WTC11 (cell line): ENCODE data around the gene KCTD20.

ENCODE experiments used
- ATF3 ChIP-seq: sonication (generic); formaldehyde crosslinking; conservative IDR thresholded peaks from 2 replicates; pipeline ENCODE4 v1.8.1; 2022; ENCODE audit warnings: mild to moderate bottlenecking, missing genetic modification reagents
- ESRRA ChIP-seq: sonication (generic); formaldehyde crosslinking; IDR thresholded peaks from 2 replicates; pipeline ENCODE4 v1.8.1; 2022; ENCODE audit warnings: mild to moderate bottlenecking, missing genetic modification reagents, borderline replicate concordance
- TEAD4 ChIP-seq: sonication (generic); formaldehyde crosslinking; IDR thresholded peaks from 2 replicates; pipeline ENCODE4 v1.8.0; 2022; ENCODE audit warnings: mild to moderate bottlenecking, missing genetic modification reagents
- ZSCAN18 ChIP-seq: fragments of 250-450 bp; sonication (Bioruptor Pico); IDR thresholded peaks from 2 replicates; pipeline ENCODE4 v2.1.2; 2022; ENCODE audit warnings: mild to moderate bottlenecking, moderate library complexity
- TF ChIP-seq, protein P1 (sequence below): sonication (generic); formaldehyde crosslinking; IDR thresholded peaks from 2 replicates; pipeline ENCODE4 v1.8.0; 2022; ENCODE audit warnings: missing genetic modification reagents
- TF ChIP-seq, protein P2 (sequence below): fragments of 200-600 bp; IDR thresholded peaks from 2 replicates; pipeline ENCODE4 v1.8.0; 2022; ENCODE audit warnings: antibody characterized with exemption
- TF ChIP-seq, protein P3 (sequence below): sonication (generic); formaldehyde crosslinking; IDR thresholded peaks from 2 replicates; pipeline ENCODE4 v1.8.0; 2023; ENCODE audit warnings: missing genetic modification reagents, mild to moderate bottlenecking, borderline replicate concordance
- TF ChIP-seq, protein P4 (sequence below): sonication (generic); formaldehyde crosslinking; IDR thresholded peaks from 2 replicates; pipeline ENCODE4 v1.8.1; 2023; ENCODE audit warnings: mild to moderate bottlenecking, missing genetic modification reagents

GRCh38 chr6:36506611-36507010 lies 63.8 kb downstream of the KCTD20 start:
- TF ChIP-seq, protein P1, sequence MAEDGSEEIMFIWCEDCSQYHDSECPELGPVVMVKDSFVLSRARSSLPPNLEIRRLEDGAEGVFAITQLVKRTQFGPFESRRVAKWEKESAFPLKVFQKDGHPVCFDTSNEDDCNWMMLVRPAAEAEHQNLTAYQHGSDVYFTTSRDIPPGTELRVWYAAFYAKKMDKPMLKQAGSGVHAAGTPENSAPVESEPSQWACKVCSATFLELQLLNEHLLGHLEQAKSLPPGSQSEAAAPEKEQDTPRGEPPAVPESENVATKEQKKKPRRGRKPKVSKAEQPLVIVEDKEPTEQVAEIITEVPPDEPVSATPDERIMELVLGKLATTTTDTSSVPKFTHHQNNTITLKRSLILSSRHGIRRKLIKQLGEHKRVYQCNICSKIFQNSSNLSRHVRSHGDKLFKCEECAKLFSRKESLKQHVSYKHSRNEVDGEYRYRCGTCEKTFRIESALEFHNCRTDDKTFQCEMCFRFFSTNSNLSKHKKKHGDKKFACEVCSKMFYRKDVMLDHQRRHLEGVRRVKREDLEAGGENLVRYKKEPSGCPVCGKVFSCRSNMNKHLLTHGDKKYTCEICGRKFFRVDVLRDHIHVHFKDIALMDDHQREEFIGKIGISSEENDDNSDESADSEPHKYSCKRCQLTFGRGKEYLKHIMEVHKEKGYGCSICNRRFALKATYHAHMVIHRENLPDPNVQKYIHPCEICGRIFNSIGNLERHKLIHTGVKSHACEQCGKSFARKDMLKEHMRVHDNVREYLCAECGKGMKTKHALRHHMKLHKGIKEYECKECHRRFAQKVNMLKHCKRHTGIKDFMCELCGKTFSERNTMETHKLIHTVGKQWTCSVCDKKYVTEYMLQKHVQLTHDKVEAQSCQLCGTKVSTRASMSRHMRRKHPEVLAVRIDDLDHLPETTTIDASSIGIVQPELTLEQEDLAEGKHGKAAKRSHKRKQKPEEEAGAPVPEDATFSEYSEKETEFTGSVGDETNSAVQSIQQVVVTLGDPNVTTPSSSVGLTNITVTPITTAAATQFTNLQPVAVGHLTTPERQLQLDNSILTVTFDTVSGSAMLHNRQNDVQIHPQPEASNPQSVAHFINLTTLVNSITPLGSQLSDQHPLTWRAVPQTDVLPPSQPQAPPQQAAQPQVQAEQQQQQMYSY (CRISPR knock-in tag) = no peak
- TF ChIP-seq, protein P2, sequence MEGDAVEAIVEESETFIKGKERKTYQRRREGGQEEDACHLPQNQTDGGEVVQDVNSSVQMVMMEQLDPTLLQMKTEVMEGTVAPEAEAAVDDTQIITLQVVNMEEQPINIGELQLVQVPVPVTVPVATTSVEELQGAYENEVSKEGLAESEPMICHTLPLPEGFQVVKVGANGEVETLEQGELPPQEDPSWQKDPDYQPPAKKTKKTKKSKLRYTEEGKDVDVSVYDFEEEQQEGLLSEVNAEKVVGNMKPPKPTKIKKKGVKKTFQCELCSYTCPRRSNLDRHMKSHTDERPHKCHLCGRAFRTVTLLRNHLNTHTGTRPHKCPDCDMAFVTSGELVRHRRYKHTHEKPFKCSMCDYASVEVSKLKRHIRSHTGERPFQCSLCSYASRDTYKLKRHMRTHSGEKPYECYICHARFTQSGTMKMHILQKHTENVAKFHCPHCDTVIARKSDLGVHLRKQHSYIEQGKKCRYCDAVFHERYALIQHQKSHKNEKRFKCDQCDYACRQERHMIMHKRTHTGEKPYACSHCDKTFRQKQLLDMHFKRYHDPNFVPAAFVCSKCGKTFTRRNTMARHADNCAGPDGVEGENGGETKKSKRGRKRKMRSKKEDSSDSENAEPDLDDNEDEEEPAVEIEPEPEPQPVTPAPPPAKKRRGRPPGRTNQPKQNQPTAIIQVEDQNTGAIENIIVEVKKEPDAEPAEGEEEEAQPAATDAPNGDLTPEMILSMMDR = no peak
- no peak for TF ChIP-seq ESRRA (CRISPR knock-in tag)
- no peak for TF ChIP-seq TEAD4 (CRISPR knock-in tag)
- TF ChIP-seq ZSCAN18 = no peak
- no peak for TF ChIP-seq ATF3 (CRISPR knock-in tag)
- TF ChIP-seq, protein P3, sequence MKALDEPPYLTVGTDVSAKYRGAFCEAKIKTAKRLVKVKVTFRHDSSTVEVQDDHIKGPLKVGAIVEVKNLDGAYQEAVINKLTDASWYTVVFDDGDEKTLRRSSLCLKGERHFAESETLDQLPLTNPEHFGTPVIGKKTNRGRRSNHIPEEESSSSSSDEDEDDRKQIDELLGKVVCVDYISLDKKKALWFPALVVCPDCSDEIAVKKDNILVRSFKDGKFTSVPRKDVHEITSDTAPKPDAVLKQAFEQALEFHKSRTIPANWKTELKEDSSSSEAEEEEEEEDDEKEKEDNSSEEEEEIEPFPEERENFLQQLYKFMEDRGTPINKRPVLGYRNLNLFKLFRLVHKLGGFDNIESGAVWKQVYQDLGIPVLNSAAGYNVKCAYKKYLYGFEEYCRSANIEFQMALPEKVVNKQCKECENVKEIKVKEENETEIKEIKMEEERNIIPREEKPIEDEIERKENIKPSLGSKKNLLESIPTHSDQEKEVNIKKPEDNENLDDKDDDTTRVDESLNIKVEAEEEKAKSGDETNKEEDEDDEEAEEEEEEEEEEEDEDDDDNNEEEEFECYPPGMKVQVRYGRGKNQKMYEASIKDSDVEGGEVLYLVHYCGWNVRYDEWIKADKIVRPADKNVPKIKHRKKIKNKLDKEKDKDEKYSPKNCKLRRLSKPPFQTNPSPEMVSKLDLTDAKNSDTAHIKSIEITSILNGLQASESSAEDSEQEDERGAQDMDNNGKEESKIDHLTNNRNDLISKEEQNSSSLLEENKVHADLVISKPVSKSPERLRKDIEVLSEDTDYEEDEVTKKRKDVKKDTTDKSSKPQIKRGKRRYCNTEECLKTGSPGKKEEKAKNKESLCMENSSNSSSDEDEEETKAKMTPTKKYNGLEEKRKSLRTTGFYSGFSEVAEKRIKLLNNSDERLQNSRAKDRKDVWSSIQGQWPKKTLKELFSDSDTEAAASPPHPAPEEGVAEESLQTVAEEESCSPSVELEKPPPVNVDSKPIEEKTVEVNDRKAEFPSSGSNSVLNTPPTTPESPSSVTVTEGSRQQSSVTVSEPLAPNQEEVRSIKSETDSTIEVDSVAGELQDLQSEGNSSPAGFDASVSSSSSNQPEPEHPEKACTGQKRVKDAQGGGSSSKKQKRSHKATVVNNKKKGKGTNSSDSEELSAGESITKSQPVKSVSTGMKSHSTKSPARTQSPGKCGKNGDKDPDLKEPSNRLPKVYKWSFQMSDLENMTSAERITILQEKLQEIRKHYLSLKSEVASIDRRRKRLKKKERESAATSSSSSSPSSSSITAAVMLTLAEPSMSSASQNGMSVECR (CRISPR knock-in tag) = no peak
- TF ChIP-seq, protein P4, sequence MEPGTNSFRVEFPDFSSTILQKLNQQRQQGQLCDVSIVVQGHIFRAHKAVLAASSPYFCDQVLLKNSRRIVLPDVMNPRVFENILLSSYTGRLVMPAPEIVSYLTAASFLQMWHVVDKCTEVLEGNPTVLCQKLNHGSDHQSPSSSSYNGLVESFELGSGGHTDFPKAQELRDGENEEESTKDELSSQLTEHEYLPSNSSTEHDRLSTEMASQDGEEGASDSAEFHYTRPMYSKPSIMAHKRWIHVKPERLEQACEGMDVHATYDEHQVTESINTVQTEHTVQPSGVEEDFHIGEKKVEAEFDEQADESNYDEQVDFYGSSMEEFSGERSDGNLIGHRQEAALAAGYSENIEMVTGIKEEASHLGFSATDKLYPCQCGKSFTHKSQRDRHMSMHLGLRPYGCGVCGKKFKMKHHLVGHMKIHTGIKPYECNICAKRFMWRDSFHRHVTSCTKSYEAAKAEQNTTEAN (CRISPR knock-in tag) = no peak
